Suprapubic skin (tissue), 4 donors: ENCODE results near the gene PPP4R3B. TPM values are rescaled to one million over a fixed set of nuclear protein-coding genes. Genes with fewer than 3 reads are reported as not detected.

Experiments used
- DNase-seq, 2 donors: peaks; one replicate each; pipeline ENCODE4 v3.0.0-alpha.2; 2019; ENCODE audit warnings: low spot score in 2 of 2
- H3K27ac ChIP-seq: fragments of 200-600 bp; sonication (generic); one replicate; pipeline ENCODE4 v1.5.1; 2019
- H3K27me3 ChIP-seq: fragments of 200-600 bp; sonication (generic); one replicate; pipeline ENCODE4 v1.5.1; 2019
- H3K36me3 ChIP-seq: fragments of 200-600 bp; sonication (generic); one replicate; pipeline ENCODE4 v1.5.1; 2019
- H3K4me1 ChIP-seq: fragments of 200-600 bp; sonication (generic); one replicate; pipeline ENCODE4 v1.5.1; 2019
- H3K4me3 ChIP-seq: fragments of 200-600 bp; sonication (generic); one replicate; pipeline ENCODE4 v1.5.1; 2019; ENCODE audit warnings: mild to moderate bottlenecking
- H3K9me3 ChIP-seq: fragments of 200-600 bp; sonication (generic); one replicate; pipeline ENCODE4 v1.5.1; 2019
- EP300 ChIP-seq: sonication (generic); formaldehyde crosslinking; IDR thresholded peaks from one replicate; pipeline ENCODE4 v1.6.1; 2017; ENCODE audit warnings: antibody characterized with exemption
- POLR2A ChIP-seq, 2 donors: fragments of 450-650 bp; IDR thresholded peaks; one replicate each; pipeline ENCODE4 v1.6.1; 2017; ENCODE audit warnings: antibody characterized with exemption in 2 of 2, mild to moderate bottlenecking in 2 of 2, moderate library complexity in 2 of 2
- POLR2AphosphoS5 ChIP-seq, 3 donors: sonication (generic); formaldehyde crosslinking; IDR thresholded peaks; one replicate each; pipeline ENCODE4 v1.6.1; 2017; ENCODE audit warnings: antibody characterized with exemption in 3 of 3
- WGBS: methylation state at CpG from one replicate; pipeline ENCODE4 v1.1.5; 2018; 5-methylcytosine and 5-hydroxymethylcytosine counted together
- total RNA-seq, 4 donors: library from RNA; depleted of rRNA; stranded (reverse); fragments of >200 nt; gene quantifications; one replicate each; pipeline ENCODE4 v1.1.0, GENCODE V29; 2016
- TF ChIP-seq, protein P1 (sequence below), 2 donors: fragments of 200-600 bp in 1 of 2; fragments of 450-650 bp in 1 of 2; sonication (generic) in 1 of 2; IDR thresholded peaks; one replicate each; pipeline ENCODE4 v1.5.1; 2016 to 2019; ENCODE audit warnings: antibody characterized with exemption in 2 of 2, mild to moderate bottlenecking in 1 of 2, moderate library complexity in 1 of 2

The PPP4R3B gene
- total RNA-seq, 4 donors from 2014 or later, result 46.6 to 69.2 (median 65.4) TPM

DNA sequence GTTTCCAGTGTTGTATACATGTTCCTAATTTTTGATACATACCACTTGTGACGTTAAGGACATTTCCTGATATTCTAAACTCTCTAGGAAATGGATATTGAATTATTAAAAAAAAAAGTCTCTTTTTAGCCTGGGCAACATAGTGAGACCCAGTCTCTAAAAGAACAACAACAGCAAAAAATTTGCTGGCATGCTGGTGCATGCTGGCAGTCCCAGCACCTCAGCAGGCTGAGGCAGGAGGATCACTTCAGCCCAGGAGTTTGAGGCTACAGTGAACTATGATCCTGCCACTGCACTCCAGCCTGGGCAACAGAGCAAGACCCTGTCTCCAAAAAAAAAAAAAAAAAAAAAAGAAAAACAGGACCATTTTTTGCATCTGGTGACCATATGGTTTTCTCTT lies 10.5 kb upstream of the PPP4R3B start:
- no peak for DNase-seq

GRCh38 chr2:55621802-55622201 lies 4.4 kb upstream of the PPP4R3B start:
- H3K4me1 ChIP-seq, result peaks cover 24% of the 10 kb centered on the region

More for the DNA sequence above, 10.5 kb upstream of the PPP4R3B start:
- Histone ChIP-seq H3K27ac (no peak overlapping the region), H3K4me3 (no peak overlapping the region), H3K4me1 (no peaks in the 10 kb centered on the region), H3K9me3 (no peaks in the 10 kb centered on the region), H3K36me3 (peaks cover 4% of the 10 kb centered on the region), H3K27me3 (no peaks in the 10 kb centered on the region)
- WGBS, result 87% methylated on average over 1 of the region's 1 CpG
- TF ChIP-seq, protein P1, sequence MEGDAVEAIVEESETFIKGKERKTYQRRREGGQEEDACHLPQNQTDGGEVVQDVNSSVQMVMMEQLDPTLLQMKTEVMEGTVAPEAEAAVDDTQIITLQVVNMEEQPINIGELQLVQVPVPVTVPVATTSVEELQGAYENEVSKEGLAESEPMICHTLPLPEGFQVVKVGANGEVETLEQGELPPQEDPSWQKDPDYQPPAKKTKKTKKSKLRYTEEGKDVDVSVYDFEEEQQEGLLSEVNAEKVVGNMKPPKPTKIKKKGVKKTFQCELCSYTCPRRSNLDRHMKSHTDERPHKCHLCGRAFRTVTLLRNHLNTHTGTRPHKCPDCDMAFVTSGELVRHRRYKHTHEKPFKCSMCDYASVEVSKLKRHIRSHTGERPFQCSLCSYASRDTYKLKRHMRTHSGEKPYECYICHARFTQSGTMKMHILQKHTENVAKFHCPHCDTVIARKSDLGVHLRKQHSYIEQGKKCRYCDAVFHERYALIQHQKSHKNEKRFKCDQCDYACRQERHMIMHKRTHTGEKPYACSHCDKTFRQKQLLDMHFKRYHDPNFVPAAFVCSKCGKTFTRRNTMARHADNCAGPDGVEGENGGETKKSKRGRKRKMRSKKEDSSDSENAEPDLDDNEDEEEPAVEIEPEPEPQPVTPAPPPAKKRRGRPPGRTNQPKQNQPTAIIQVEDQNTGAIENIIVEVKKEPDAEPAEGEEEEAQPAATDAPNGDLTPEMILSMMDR (IDR thresholded peaks at IDR 0.05), result no peak
- TF ChIP-seq POLR2AphosphoS5 (IDR thresholded peaks at IDR 0.05), result no peak
- no peak for TF ChIP-seq EP300
- TF ChIP-seq POLR2A (IDR thresholded peaks at IDR 0.05), result no peak

GRCh38 chr2:55620123-55620779 lies 2.8 kb upstream of the PPP4R3B start:
- peaks cover 3% of the 10 kb centered on the region for H3K36me3 ChIP-seq
- H3K4me1 ChIP-seq, result peaks cover 37% of the 10 kb centered on the region
- TF ChIP-seq, protein P1 (IDR thresholded peaks at IDR 0.05), result peak in 1 of 2 donors; percentile 16
- TF ChIP-seq EP300, result no peak
- TF ChIP-seq POLR2A (IDR thresholded peaks at IDR 0.05), result no peak
- TF ChIP-seq POLR2AphosphoS5 (IDR thresholded peaks at IDR 0.05), result no peak
- no peaks in the 10 kb centered on the region for H3K27me3 ChIP-seq
- 72% methylated on average over 3 of the region's 3 CpGs for WGBS
- H3K27ac ChIP-seq, result no peak overlapping the region
- DNase-seq, result no peak
- peak overlapping the region; percentile 100 for H3K4me3 ChIP-seq
- no peaks in the 10 kb centered on the region for H3K9me3 ChIP-seq

More at GRCh38 chr2:55621802-55622201, 4.4 kb upstream of the PPP4R3B start:
- 96% methylated on average over 7 of the region's 7 CpGs for WGBS
- Histone ChIP-seq H3K4me3 (no peak overlapping the region), H3K27ac (no peak overlapping the region), H3K36me3 (peaks cover 3% of the 10 kb centered on the region), H3K27me3 (no peaks in the 10 kb centered on the region), H3K9me3 (no peaks in the 10 kb centered on the region)
- no peak for DNase-seq
- TF ChIP-seq, protein P1 (IDR thresholded peaks at IDR 0.05), result no peak
- TF ChIP-seq EP300 (no peak), POLR2A (IDR thresholded peaks at IDR 0.05) (no peak), POLR2AphosphoS5 (IDR thresholded peaks at IDR 0.05) (no peak)

GRCh38 chr2:55618275-55619055 lies 1.0 kb upstream of the PPP4R3B start:
- DNase-seq, result peak in 1 of 2 donors; percentile 66
- Histone ChIP-seq H3K4me3 (peak overlapping the region; percentile 100), H3K9me3 (no peaks in the 10 kb centered on the region), H3K27me3 (no peaks in the 10 kb centered on the region), H3K36me3 (peaks cover 6% of the 10 kb centered on the region), H3K27ac (peak overlapping the region; percentile 99), H3K4me1 (peaks cover 43% of the 10 kb centered on the region)
- WGBS, result under 1% methylated on average over 32 of the region's 32 CpGs
- TF ChIP-seq POLR2A (IDR thresholded peaks at IDR 0.05) (no peak), POLR2AphosphoS5 (IDR thresholded peaks at IDR 0.05) (no peak), EP300 (no peak)
- TF ChIP-seq, protein P1 (IDR thresholded peaks at IDR 0.05), result no peak

DNA sequence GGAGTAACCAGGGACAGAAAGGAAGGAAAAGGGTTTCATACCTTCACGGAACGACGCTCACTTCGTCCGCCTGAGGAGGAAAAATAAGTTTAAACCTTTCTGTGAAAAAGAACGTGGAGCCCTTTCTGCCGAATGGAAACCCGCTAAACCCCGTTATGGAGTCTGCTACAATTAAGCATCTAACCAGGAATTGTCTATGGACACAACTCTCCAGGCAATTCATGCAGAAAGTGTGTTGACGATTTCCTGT lies 528 bp upstream of the PPP4R3B start:
- H3K4me1 ChIP-seq, result peaks cover 43% of the 10 kb centered on the region
- WGBS, result under 1% methylated on average over 10 of the region's 10 CpGs
- DNase-seq, result no peak
- peaks cover 8% of the 10 kb centered on the region for H3K36me3 ChIP-seq
- peak overlapping the region; percentile 99 for H3K27ac ChIP-seq
- peak overlapping the region; percentile 100 for H3K4me3 ChIP-seq
- no peaks in the 10 kb centered on the region for H3K9me3 ChIP-seq
- no peaks in the 10 kb centered on the region for H3K27me3 ChIP-seq
- no peak for TF ChIP-seq POLR2A (IDR thresholded peaks at IDR 0.05)
- TF ChIP-seq, protein P1 (IDR thresholded peaks at IDR 0.05), result no peak
- TF ChIP-seq POLR2AphosphoS5 (IDR thresholded peaks at IDR 0.05), result no peak
- no peak for TF ChIP-seq EP300
